B cell (primary cell): ENCODE measurements around the gene ADK. TPM values are rescaled to one million over a fixed set of nuclear protein-coding genes. Genes with fewer than 3 reads are reported as not detected.

Source experiments
- ATAC-seq: fragments of 200-7000 bp; cut with Tn5 transposase; one replicate; pipeline ENCODE4 v1.10.0; 2021; ENCODE audit warnings: low read depth, mild to moderate bottlenecking, moderate number of reproducible peaks, moderate library complexity
- CTCF ChIA-PET: fragments of 350-600 bp; sonication (Branson Sonifier 250); formaldehyde crosslinking; loops from one replicate; lab custom pipeline; 2021; ENCODE audit warnings: antibody characterized with exemption, inconsistent platforms; lab: Charles Lee
- POLR2A ChIA-PET: fragments of 350-600 bp; sonication (Branson Sonifier 250); formaldehyde crosslinking; loops from one replicate; lab custom pipeline; 2021; ENCODE audit warnings: antibody characterized with exemption; lab: Charles Lee
- DNase-seq: peaks from one replicate; pipeline ENCODE4 v3.0.0; 2013
- H2AFZ ChIP-seq: 2 replicates; pipeline ENCODE4 v1.6.1; 2012; ENCODE audit warnings: mild to moderate bottlenecking, low read depth, low read length; ENCODE audit not compliant: insufficient read depth, poor library complexity, severe bottlenecking
- H3K27ac ChIP-seq, 2 donors: 1 replicate in 1 of 2; 2 replicates in 1 of 2; pipeline ENCODE4 v1.5.1; 2012 to 2013; ENCODE audit warnings: low read length in 2 of 2, mild to moderate bottlenecking in 2 of 2, moderate library complexity in 1 of 2
- H3K27me3 ChIP-seq, 4 experiments: fragments of 200-600 bp in 1 of 4; sonication (generic) in 1 of 4; replicated peaks in 1 of 4; 1 replicate in 2 of 4; 2 replicates in 2 of 4; pipeline versions ENCODE4 v1.6.1 to v1.7.0; 2013 to 2016; ENCODE audit warnings: low read length in 3 of 4, mild to moderate bottlenecking in 2 of 4, mixed read lengths in 1 of 4, moderate library complexity in 1 of 4; ENCODE audit not compliant: insufficient read depth in 4 of 4, control insufficient read depth in 3 of 4; ENCODE audit errors: control extremely low read depth in 1 of 4
- H3K36me3 ChIP-seq, 2 experiments: replicated peaks in 1 of 2; 1 replicate in 1 of 2; 2 replicates in 1 of 2; pipeline versions ENCODE4 v1.6.1 to v1.7.1; 2013; ENCODE audit warnings: low read length in 1 of 2; ENCODE audit not compliant: insufficient read depth in 2 of 2, control insufficient read depth in 1 of 2; ENCODE audit errors: control extremely low read depth in 1 of 2, extremely low read depth in 1 of 2
- H3K4me1 ChIP-seq, 2 donors: fragments of 200-600 bp in 1 of 2; sonication (generic) in 1 of 2; 1 replicate in 1 of 2; 2 replicates in 1 of 2; pipeline versions ENCODE4 v1.5.1 to v1.6.1; 2013 to 2017; ENCODE audit warnings: low read length in 2 of 2; ENCODE audit not compliant: control insufficient read depth in 2 of 2, insufficient read depth in 2 of 2
- H3K4me2 ChIP-seq: replicated peaks from 2 replicates; pipeline ENCODE3; 2012; ENCODE audit warnings: mild to moderate bottlenecking, low read depth, low read length; ENCODE audit not compliant: poor library complexity, severe bottlenecking
- H3K4me3 ChIP-seq, 5 experiments: fragments of 200-600 bp in 1 of 5; sonication (generic) in 1 of 5; 1 replicate in 3 of 5; 2 replicates in 2 of 5; pipeline versions ENCODE4 v1.5.1 to v1.7.0; 2011 to 2016; ENCODE audit warnings: low read length in 4 of 5, mild to moderate bottlenecking in 4 of 5, low read depth in 2 of 5, control low read depth in 1 of 5, moderate library complexity in 1 of 5; ENCODE audit not compliant: insufficient read depth in 1 of 5; ENCODE audit errors: control extremely low read depth in 1 of 5, extremely low read depth in 1 of 5
- H3K79me2 ChIP-seq: fragments of 200-600 bp; sonication (generic); one replicate; pipeline ENCODE4 v1.6.0; 2016; ENCODE audit warnings: low read length; ENCODE audit not compliant: control insufficient read depth, insufficient read depth
- H3K9ac ChIP-seq: fragments of 200-600 bp; sonication (generic); 2 replicates; pipeline ENCODE4 v1.6.1; 2017; ENCODE audit warnings: mild to moderate bottlenecking, low read length, moderate library complexity
- H3K9me3 ChIP-seq, 3 donors: one replicate each; pipeline versions ENCODE4 v1.6.1 to v1.7.1; 2013; ENCODE audit warnings: low read length in 2 of 3; ENCODE audit not compliant: control insufficient read depth in 2 of 3, insufficient read depth in 1 of 3; ENCODE audit errors: control extremely low read depth in 1 of 3
- H4K20me1 ChIP-seq: 2 replicates; pipeline ENCODE4 v1.6.0; 2012; ENCODE audit warnings: mild to moderate bottlenecking, low read length; ENCODE audit not compliant: insufficient read depth, control insufficient read depth, poor library complexity, severe bottlenecking
- H3K27ac Mint-ChIP-seq: one replicate; pipeline ENCODE4 v1.8.0; 2021; ENCODE audit warnings: mixed read lengths
- H3K27me3 Mint-ChIP-seq: one replicate; pipeline ENCODE4 v1.8.0; 2021; ENCODE audit warnings: mixed read lengths
- H3K4me1 Mint-ChIP-seq: one replicate; pipeline ENCODE4 v1.8.0; 2021; ENCODE audit warnings: mixed read lengths
- H3K4me3 Mint-ChIP-seq: one replicate; pipeline ENCODE4 v1.8.0; 2021; ENCODE audit warnings: mixed read lengths
- H3K9me3 Mint-ChIP-seq: one replicate; pipeline ENCODE4 v1.8.0; 2022; ENCODE audit warnings: mixed read lengths; ENCODE audit not compliant: insufficient read depth
- EZH2 ChIP-seq: IDR thresholded peaks from 2 replicates; pipeline ENCODE4 v1.6.1; 2012; ENCODE audit warnings: borderline replicate concordance, low read depth, mild to moderate bottlenecking, moderate library complexity, low read length; ENCODE audit not compliant: insufficient read depth, poor library complexity, severe bottlenecking
- WGBS: methylation state at CpG from one replicate; pipeline ENCODE4 v1.1.5; 2013; ENCODE audit warnings: missing lambda C conversion rate; ENCODE audit not compliant: insufficient coverage; 5-methylcytosine and 5-hydroxymethylcytosine counted together
- intact Hi-C: fragments of 100-400 bp; cut with micrococcal nuclease; formaldehyde crosslinking; loops from one replicate; pipeline ENCODE4 v1.10.0; 2022
- polyA plus RNA-seq: library from polyadenylated mRNA; depleted of rRNA; stranded (reverse); fragments of >200 nt; gene quantifications from 2 replicates; pipeline ENCODE4 v1.2.3, GENCODE V29; 2012
- total RNA-seq, 2 donors: library from RNA; stranded (reverse); fragments of 120-200 nt in 1 of 2; gene quantifications; 1 replicate in 1 of 2; 2 replicates in 1 of 2; pipeline versions ENCODE4 v1.2.3 to v1.2.4, GENCODE V29; 2013 to 2022
- TF ChIP-seq, protein P1 (sequence below): fragments of 200-600 bp; IDR thresholded peaks from one replicate; pipeline ENCODE4 v1.8.0; 2022; ENCODE audit warnings: antibody characterized with exemption, mild to moderate bottlenecking

The ADK gene
- total and polyA plus RNA-seq, 2 donors (not counting 1 experiment from before 2014, with no cell fraction given) = 37.2 to 52.6 TPM

DNA sequence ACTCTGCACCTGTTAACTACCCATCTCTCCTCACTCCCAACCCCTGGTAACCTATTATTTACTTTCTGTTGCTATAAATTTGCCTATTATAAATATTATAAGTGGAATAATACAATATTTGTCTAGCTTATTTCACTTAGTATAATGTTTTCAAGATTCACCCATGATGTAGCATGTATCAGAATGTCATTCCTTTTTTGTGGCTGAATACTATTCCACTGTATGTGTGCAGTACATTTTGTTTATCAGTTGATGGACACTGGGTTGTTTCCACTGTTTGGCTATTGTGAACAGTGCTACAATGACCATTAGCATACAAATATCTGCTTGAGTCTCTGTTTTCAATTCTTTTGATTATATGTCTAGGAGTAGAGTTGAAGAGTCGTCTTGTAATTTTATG, 582.6 kb downstream of the ADK start:
- no peaks in the 10 kb centered on the region for H3K79me2 ChIP-seq
- CTCF ChIA-PET = no interaction called here
- no peak overlapping the region for H3K27ac ChIP-seq
- H3K4me1 ChIP-seq = peaks cover 10% of the 10 kb centered on the region in 2 donors
- no peak overlapping the region for H2AFZ ChIP-seq
- no CpG with 5 or more reads among the region's 1 CpG for WGBS
- Mint-ChIP-seq H3K9me3 (no peaks in the 10 kb centered on the region), H3K4me3 (no peak overlapping the region), H3K27ac (no peak overlapping the region), H3K27me3 (no peaks in the 10 kb centered on the region), H3K4me1 (peaks cover 10% of the 10 kb centered on the region)
- no peak overlapping the region for H3K9ac ChIP-seq
- no peak for TF ChIP-seq EZH2
- TF ChIP-seq, protein P1, sequence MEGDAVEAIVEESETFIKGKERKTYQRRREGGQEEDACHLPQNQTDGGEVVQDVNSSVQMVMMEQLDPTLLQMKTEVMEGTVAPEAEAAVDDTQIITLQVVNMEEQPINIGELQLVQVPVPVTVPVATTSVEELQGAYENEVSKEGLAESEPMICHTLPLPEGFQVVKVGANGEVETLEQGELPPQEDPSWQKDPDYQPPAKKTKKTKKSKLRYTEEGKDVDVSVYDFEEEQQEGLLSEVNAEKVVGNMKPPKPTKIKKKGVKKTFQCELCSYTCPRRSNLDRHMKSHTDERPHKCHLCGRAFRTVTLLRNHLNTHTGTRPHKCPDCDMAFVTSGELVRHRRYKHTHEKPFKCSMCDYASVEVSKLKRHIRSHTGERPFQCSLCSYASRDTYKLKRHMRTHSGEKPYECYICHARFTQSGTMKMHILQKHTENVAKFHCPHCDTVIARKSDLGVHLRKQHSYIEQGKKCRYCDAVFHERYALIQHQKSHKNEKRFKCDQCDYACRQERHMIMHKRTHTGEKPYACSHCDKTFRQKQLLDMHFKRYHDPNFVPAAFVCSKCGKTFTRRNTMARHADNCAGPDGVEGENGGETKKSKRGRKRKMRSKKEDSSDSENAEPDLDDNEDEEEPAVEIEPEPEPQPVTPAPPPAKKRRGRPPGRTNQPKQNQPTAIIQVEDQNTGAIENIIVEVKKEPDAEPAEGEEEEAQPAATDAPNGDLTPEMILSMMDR = no peak
- ATAC-seq (no peak), DNase-seq (no peak)
- no peak overlapping the region for H3K4me2 ChIP-seq
- intact Hi-C loops = loop anchor here (10.0 kb wide), 2 partner anchors 91 to 361 kb away; partner anchors contain the start of gene KAT6B
- POLR2A ChIA-PET = no interaction called here
- no peaks in the 10 kb centered on the region for H3K27me3 ChIP-seq
- H3K36me3 ChIP-seq = no peaks in the 10 kb centered on the region
- H3K4me3 ChIP-seq = no peak overlapping the region
- H4K20me1 ChIP-seq = no peaks in the 10 kb centered on the region
- peaks cover under 1 to 4% (median 3%) of the 10 kb centered on the region in 3 donors for H3K9me3 ChIP-seq

DNA sequence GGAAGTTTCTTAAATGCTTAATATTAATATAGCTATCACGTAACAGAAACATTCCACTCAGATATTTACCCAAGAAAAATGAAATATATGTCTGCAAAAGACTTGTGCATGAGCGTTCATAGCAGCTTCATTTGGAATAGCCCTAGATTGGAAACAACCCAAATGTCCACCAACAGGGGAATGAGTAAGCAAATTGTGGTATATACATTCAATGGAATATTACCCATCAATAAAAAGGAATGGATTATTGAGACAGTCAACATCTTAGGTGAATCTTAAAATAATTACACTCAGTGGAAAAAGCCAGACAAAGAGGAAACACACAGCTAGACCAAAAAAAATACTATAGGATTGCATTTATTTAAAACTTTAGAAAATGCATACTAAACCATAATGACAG, 585.0 kb downstream of the ADK start:
- no peaks in the 10 kb centered on the region for H3K27me3 ChIP-seq
- H4K20me1 ChIP-seq = no peaks in the 10 kb centered on the region
- DNase-seq (no peak), ATAC-seq (no peak)
- no peaks in the 10 kb centered on the region for H3K36me3 ChIP-seq
- no peaks in the 10 kb centered on the region for H3K27me3 Mint-ChIP-seq
- H3K9me3 ChIP-seq = peaks cover 0 to 4% (median 3%) of the 10 kb centered on the region in 3 donors
- no peak overlapping the region for H3K9ac ChIP-seq
- H3K4me3 ChIP-seq = no peak overlapping the region
- ChIA-PET CTCF (no interaction called here), POLR2A (no interaction called here)
- H3K9me3 Mint-ChIP-seq = no peaks in the 10 kb centered on the region
- no peak overlapping the region for H3K27ac Mint-ChIP-seq
- no peak overlapping the region for H3K4me3 Mint-ChIP-seq
- intact Hi-C loops = loop anchor here (10.0 kb wide), 2 partner anchors 89 to 359 kb away; partner anchors contain the start of gene KAT6B
- H3K4me2 ChIP-seq = no peak overlapping the region
- H3K27ac ChIP-seq = no peak overlapping the region
- H3K4me1 ChIP-seq = peaks cover 21 to 23% of the 10 kb centered on the region in 2 donors
- TF ChIP-seq, protein P1 = no peak
- no peak for TF ChIP-seq EZH2
- H3K4me1 Mint-ChIP-seq = peaks cover 25% of the 10 kb centered on the region
- WGBS = no CpG with 5 or more reads among the region's 2 CpGs
- no peaks in the 10 kb centered on the region for H3K79me2 ChIP-seq
- no peak overlapping the region for H2AFZ ChIP-seq
